Cardiac muscle cell (in vitro differentiated cells and primary cell): ENCODE data around the gene KCNIP4. TPM values are rescaled to one million over a fixed set of nuclear protein-coding genes. Genes with fewer than 3 reads are reported as not detected.

Experiments used
- DNase-seq, 2 donors: peaks; one replicate each; pipeline versions ENCODE4 v3.0.0 to v3.0.0-alpha.2; 2010 to 2017; ENCODE audit warnings: low read depth in 1 of 2, low spot score in 1 of 2
- H3K27ac ChIP-seq: fragments of 200-600 bp; sonication (generic); 2 replicates; pipeline ENCODE4 v1.5.1; 2016
- H3K27me3 ChIP-seq: fragments of 200-600 bp; sonication (generic); 2 replicates; pipeline ENCODE4 v1.6.0; 2016; ENCODE audit warnings: control low read depth
- H3K36me3 ChIP-seq: fragments of 200-600 bp; sonication (generic); 2 replicates; pipeline ENCODE4 v1.5.1; 2016; ENCODE audit warnings: control low read depth
- H3K4me1 ChIP-seq: fragments of 200-600 bp; sonication (generic); 2 replicates; pipeline ENCODE4 v1.8.1; 2017; ENCODE audit warnings: low read depth, mild to moderate bottlenecking, mixed run types
- H3K4me3 ChIP-seq: fragments of 200-600 bp; sonication (generic); 2 replicates; pipeline ENCODE4 v1.5.1; 2016; ENCODE audit warnings: mild to moderate bottlenecking
- H3K9me3 ChIP-seq: fragments of 200-600 bp; sonication (generic); 2 replicates; pipeline ENCODE4 v1.5.1; 2017; ENCODE audit warnings: low read depth, mild to moderate bottlenecking, control low read depth
- CTCF ChIP-seq: IDR thresholded peaks from 2 replicates; pipeline ENCODE4 v1.5.1; 2012; ENCODE audit warnings: low read depth, mild to moderate bottlenecking, low read length
- polyA plus RNA-seq: library from polyadenylated mRNA; unstranded; fragments of >200 nt; fragmentation: Nextera tagmentation; extraction: Ambion mirVana; gene quantifications from 2 replicates; pipeline ENCODE4 v1.2.1, GENCODE V29; 2016
- total RNA-seq: library from RNA; depleted of rRNA; stranded (reverse); fragments of >200 nt; gene quantifications from 2 replicates; pipeline ENCODE4 v1.2.3, GENCODE V29; 2016

KCNIP4 gene
- total and polyA plus RNA-seq, 2 experiments from 2014 or later: 14.5 to 15.9 TPM

- Histone ChIP-seq H3K9me3 (no peaks in the 10 kb centered on the region), H3K4me1 (no peaks in the 10 kb centered on the region), H3K4me3 (no peak overlapping the region), H3K36me3 (no peaks in the 10 kb centered on the region), H3K27ac (no peak overlapping the region), H3K27me3 (no peaks in the 10 kb centered on the region)
- peak in 1 of 2 donors; percentile 2 for DNase-seq
- TF ChIP-seq CTCF: no peak
Measured at GRCh38 chr4:20829617-20830357, 1118.8 kb downstream of the KCNIP4 start.

GRCh38 chr4:20825505-20825904 is 1123.1 kb downstream of the KCNIP4 start:
- TF ChIP-seq CTCF: no peak

GRCh38 chr4:20816287-20816686 is 1132.3 kb downstream of the KCNIP4 start:
- Histone ChIP-seq H3K4me1 (no peaks in the 10 kb centered on the region), H3K36me3 (no peaks in the 10 kb centered on the region), H3K9me3 (no peaks in the 10 kb centered on the region), H3K4me3 (no peak overlapping the region), H3K27ac (no peak overlapping the region), H3K27me3 (no peaks in the 10 kb centered on the region)
- no peak for TF ChIP-seq CTCF
- DNase-seq: no peak

More at GRCh38 chr4:20825505-20825904, 1123.1 kb downstream of the KCNIP4 start:
- Histone ChIP-seq H3K36me3 (no peaks in the 10 kb centered on the region), H3K9me3 (no peaks in the 10 kb centered on the region), H3K4me1 (no peaks in the 10 kb centered on the region), H3K4me3 (no peak overlapping the region), H3K27me3 (no peaks in the 10 kb centered on the region), H3K27ac (no peak overlapping the region)
- DNase-seq: no peak

- no peak for TF ChIP-seq CTCF
- DNase-seq: peak in 1 of 2 donors; percentile 19
- no peaks in the 10 kb centered on the region for H3K4me1 ChIP-seq
- no peak overlapping the region for H3K4me3 ChIP-seq
- no peaks in the 10 kb centered on the region for H3K27me3 ChIP-seq
- H3K9me3 ChIP-seq: no peaks in the 10 kb centered on the region
- H3K36me3 ChIP-seq: no peaks in the 10 kb centered on the region
- no peak overlapping the region for H3K27ac ChIP-seq
Measured at GRCh38 chr4:20813700-20814099, 1134.9 kb downstream of the KCNIP4 start.

- peak in 1 of 2 donors; percentile 18 for DNase-seq
- Histone ChIP-seq H3K4me1 (no peaks in the 10 kb centered on the region), H3K27ac (peak overlapping the region; percentile 39), H3K36me3 (no peaks in the 10 kb centered on the region), H3K27me3 (no peaks in the 10 kb centered on the region), H3K4me3 (no peak overlapping the region), H3K9me3 (no peaks in the 10 kb centered on the region)
- TF ChIP-seq CTCF: no peak
Measured at GRCh38 chr4:20809812-20810211, 1138.8 kb downstream of the KCNIP4 start.
